Hematopoietic multipotent progenitor cell treated with erythropoietin and hydrocortisone succinate and interleukin-3 and kit ligand, for 4 days (in vitro differentiated cells): ENCODE measurements around the gene NFKBIA.
"Not testable (repeated sequence)": the region's sequence is repeated elsewhere in the genome, so short reads cannot be mapped to it uniquely, and the experiment has no call there.

ENCODE experiments used
- DNase-seq: peaks from one replicate; pipeline ENCODE4 v3.0.0-alpha.2; 2015

NFKBIA gene

DNA sequence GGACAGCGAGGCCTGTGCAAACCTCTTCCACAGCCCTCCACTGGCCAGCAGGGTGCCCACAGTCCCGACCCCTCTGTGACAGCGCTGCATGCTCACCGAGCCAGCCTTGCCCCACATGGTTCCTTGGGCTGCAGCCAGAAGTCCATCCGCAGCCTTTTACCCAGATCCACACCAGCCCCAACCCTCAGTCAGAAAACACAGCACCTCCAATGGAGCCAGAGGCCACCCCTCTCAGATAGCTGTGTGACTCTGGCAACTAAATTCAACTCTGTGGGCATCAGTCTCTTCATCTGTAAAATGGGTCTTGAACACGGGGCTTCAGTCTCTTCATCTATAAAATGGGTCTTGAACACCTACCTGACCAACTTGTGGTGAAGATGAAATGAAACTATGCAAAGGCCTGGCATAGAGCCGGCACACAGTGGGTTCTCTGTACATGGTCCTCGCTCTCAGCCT, 38.0 kb downstream of the NFKBIA start:
- no peak for DNase-seq

DNA sequence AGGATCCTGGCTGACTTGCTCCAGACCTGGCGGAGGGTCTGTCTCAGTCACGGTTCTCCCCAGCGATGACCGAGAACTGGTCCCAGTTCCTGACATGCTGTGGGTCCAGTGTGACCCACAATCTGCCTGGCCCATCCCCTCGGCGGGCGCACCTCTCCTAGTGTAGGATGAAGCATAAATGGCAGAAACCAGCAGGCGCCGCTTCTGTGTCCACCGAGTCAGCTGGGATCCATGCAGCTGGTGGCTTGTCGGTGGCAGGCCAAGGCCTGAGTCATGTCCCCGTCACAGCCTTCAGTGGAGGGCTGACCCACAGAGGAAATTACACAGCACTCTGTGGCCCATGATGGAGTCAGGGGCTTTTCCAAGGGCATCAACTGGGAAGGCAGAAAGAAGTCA, 38.5 kb downstream of the NFKBIA start:
- DNase-seq: peak; percentile 74

DNA sequence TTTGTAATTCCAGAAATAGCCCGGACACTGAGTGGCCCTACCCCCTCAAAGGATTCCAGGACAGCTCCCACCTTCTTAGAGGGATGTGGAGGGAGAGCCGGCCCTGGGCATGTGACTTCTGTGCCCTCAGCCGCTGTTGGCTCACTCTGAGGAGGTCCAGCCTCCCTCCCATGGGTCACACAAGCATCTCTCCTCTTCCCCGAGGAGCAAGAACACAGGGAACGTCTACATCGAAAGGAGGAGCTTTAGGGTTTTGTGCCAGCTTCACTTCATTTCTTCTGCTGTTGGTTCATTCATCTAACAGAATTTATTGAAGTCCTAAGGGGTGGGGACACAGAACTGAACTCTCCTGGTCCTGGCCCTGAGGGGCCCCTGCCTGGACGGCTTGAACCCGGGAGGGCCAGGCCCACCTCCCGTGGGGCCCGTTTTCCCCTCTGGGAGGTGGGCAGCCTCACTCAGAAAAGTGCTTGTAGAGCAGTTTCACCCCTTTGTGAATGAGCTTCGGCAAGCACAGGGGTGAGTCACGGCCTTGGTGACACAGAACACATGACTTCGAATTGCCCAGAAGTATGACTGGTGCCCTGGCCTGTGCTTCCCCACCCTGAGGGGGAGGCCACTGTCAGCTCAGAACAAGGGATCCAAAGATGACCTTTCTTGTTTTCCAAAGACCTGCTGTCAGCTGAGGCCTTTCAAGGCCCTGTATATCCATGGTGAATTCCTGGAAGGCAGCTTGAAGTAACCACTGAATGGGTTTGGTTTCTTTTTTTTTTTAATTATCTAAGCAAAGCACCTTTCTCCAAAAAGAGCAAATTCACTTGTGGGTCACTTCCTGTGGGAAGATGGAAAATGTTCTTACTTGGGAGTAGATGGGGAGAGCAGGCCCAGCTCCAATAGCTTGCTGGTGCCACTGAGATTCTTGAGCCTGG, 39.2 kb downstream of the NFKBIA start:
- DNase-seq: peak; percentile 83

DNA sequence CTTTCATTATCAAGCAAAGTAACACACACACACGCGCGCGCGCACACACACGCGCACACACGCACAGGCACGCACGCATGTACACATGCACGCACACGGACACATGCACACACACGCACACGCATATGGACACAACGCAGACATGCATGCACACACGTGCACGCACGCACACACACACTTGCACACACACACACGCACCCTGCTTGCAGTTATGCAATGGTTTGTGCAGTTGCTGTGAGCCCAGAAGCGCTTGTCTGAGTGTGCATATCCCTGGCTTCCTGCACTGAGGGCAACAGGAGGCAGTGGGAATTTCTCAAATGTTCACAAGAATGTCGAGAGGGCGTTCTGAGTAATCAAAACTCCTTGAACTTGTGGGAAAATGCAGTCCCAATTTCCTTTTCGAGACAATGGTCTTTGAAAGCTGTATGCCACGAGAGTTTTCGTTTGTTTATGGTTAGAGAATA, 41.6 kb downstream of the NFKBIA start:
- DNase-seq: no peak

DNA sequence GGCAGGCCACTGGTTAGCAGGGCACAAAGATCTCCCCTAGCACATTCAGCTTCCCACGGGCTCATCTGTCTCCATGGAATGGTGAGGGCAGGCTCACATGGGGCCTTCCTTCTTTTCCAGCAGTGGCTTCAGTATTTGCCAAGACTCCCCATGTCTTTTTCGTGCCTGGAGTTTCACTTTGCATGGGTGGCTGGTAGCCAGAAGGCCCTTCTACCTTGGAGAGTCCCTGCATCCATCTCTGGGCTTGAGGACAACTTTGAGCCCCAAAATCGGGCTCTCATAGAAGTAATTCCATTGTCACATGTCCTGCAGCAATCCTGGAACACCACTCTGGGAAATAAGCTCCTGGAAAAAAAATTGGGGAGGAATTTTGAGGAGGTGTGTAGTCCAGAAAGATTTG, 42.1 kb downstream of the NFKBIA start:
- DNase-seq: no peak

DNA sequence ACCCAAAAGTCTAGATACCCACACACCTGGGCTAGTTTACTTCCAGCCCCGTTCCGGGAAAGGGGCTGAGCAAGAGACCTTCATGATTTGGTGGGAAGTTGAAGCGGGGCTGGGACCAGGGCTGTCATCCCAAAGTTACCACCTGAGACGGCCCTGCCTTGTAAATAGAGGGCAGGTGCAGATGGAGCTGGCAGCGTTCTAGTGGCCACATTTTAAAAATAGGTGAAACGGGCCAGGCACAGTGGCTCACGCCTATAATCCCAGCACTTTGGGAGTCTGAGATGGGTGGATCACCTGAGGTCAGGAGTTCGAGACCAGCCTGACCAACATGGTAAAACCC, 43.4 kb downstream of the NFKBIA start:
- DNase-seq: no peak

DNA sequence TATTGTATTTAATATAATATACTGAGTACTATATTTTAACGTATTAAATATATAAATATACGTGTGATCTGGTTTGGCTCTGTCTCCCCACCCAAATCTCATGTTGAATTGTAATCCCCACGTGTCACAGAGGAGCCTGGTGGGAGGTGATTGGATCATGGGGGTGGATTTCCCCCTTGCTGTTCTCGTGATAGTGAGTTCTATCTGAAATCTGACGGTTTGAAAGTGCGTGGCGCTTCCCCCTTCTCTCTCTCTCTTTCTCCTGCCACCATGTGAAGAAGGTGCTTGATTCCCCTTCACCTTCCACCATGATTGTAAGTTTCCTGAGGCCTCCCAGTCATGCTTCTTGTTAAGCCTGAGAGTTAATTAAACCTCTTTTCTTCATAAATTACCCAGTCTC, 44.9 kb downstream of the NFKBIA start:
- not testable (repeated sequence) for DNase-seq

DNA sequence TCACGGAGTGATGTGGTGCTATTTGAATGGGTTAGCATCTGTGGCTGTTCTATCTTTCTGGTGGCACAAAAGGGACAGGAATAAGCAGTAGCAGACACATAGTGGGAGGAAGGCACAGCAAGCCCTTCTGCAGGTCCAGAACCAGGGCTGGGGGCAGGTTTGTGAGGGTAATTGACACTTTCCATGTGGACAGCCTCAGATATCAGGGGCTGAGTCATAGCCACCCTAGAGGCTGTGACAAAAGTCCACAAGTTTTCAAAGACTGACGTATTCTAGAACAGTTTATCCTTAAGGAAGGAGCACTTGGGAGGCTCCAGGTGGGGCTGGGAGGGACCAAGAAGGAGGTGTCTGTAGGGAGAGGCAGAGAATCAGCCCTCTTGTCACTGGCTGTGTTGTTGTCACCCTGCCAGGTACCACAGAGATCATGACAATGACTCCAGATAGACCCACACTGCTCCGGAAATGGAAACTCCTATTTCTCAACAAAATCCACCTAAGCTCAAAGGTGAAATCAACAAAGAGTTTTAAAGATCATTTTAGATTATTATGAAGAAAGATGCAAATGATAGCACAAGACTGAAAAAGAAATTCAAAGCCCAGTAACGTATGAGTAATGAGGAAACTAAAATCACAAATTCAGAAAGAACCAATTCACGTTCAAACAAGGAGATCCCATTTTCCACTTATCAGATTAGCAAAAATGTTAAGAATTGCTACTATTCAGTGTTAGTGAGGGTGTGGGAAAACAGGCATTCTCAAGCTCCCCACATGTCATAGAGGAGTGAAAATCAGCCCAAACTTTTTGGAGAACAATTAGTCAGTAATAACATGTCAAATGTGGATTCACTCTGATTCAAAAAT, 48.3 kb downstream of the NFKBIA start:
- no peak for DNase-seq

DNA sequence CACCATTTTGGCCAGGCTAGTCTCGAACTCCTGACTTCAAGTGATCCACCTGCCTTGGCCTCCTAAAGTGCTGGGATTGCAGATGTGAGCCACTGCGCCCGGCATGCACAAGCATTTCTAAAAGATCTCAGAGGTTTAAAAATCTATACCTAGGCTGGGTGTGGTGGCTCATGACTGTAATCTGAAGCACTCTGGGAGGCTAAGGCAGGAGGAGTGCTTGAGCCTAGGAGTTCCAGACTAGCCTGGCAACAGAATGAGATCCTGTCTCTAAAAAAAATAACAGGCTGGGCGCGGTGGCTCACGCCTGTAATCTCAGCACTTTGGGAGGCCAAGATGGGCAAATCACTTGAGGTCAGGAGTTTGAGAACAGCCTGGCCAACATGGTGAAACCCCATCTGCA, 49.3 kb downstream of the NFKBIA start:
- not testable (repeated sequence) for DNase-seq

DNA sequence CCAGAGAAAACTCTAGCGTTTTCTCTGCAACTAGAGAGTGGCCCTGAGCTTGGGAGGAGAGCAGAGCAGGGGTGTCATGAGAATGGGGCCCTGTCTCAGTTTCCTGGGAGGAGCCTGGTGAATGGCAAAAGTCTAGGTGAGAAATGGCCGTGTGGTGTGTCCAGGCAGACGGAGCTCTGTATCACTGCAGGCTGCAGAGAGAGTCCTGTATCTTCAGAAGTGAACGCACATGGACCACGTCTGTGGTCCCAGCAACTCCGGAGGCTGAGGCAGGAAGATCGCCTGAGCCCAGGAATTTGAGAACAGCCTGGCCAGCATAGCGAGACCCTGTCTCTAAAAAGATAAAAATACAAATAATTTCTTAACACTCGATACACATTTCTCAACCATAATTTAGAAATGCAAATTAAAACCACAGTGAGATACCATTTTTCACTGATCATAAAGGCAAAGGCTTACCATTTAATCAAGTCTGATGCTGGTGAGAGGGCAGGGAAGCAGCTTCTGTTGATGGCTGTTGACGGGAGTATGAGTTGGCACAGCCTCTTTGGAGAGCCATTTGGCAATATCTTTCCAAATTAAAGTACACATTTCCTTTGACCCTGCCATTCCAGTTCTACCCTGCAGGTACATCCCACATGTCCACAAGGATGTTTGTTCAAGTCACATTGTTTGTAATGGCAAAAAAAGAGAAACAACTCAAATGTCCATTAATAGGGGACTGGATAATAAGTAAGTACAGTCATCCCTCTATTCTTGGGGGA, 51.0 kb downstream of the NFKBIA start:
- no peak for DNase-seq

DNA sequence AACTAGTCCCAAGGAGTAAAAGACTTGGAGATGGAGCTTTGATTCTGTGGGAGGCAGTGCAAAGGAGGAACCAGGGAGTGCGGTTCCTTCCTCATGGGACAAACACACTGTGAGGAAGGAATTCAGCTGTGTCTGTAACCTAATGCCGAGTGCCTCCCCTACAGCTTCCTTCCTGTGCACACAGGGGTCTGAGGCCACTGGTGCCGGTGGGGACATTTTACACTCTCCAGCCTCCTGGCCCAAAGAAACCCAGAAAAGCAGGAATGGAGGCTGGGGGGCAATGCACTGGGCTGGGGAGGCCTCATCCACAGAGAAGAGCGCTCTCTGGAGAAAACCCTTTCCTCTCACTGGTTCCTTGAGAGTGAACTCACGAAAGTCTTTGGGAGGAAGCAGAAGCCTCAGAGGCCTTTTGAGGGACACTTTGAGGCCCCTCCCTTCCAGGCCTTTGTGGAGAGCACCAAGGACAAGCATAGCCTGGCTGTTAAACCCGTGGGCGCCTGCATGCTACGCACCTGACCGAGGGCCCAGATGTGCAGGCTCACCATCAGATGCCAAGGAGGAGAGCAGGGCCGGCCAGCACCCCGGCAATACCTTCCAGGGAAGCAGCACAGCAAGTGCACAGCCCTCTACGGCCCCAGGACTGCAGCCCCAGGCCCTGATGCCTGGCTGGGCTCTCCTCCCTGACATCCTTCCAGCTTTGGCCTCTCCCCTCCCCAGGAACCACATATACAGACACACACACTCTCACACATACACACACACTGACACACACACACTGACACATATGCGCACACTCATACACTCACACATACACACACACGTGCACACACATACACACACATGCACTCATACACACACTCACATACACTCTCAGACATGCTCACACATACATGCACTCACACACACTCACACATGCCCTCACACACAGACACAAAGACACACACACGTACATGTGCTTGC, 52.0 kb downstream of the NFKBIA start:
- DNase-seq: no peak

DNA sequence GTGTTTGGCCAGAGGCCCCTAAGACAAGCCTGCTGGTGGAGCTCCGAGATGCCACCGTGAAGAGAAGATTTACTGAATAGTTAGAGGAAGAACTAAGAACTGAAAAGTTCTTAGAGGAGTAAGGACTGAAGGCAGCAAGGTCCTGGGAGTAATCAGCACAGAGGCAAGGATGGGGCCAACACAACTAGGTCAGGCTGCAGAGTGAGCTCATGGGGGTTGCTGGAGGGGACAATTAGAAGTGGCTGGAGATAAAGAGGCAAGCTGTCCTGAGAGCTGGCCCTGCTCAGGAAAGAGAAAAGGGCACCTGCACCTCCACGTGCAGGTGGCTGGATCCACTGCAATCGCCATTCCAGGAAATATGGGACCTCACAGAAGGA, 52.7 kb downstream of the NFKBIA start:
- no peak for DNase-seq
